Measurements from ENCODE around the gene DDX39B. TPM values are rescaled to one million over a fixed set of nuclear protein-coding genes. Genes with fewer than 3 reads are reported as not detected.

The DDX39B gene
- total RNA-seq, 1 donor from 2014 or later, result 134 TPM

GRCh38 chr6:31586008-31586407, 44.2 kb upstream of the DDX39B start, which contains the start of gene LST1:
Gene LST1 (plus strand): TSS chr6:31586277. CDS start chr6:31587300, 1,023 bp downstream.
- Histone ChIP-seq H3K9me3 (no peaks in the 10 kb centered on the region), H3K36me3 (no peaks in the 10 kb centered on the region), H3K27me3 (no peaks in the 10 kb centered on the region), H3K27ac (no peak within 1 kb of the TSS), H3K4me1 (peaks cover 0 to 12% of the 10 kb centered on the region in 2 donors), H3K4me3 (no peak within 1 kb of the TSS)
- DNase-seq (ENCODE audit: low spot score in 2 of 2), result no peak
- TF ChIP-seq, protein P1, sequence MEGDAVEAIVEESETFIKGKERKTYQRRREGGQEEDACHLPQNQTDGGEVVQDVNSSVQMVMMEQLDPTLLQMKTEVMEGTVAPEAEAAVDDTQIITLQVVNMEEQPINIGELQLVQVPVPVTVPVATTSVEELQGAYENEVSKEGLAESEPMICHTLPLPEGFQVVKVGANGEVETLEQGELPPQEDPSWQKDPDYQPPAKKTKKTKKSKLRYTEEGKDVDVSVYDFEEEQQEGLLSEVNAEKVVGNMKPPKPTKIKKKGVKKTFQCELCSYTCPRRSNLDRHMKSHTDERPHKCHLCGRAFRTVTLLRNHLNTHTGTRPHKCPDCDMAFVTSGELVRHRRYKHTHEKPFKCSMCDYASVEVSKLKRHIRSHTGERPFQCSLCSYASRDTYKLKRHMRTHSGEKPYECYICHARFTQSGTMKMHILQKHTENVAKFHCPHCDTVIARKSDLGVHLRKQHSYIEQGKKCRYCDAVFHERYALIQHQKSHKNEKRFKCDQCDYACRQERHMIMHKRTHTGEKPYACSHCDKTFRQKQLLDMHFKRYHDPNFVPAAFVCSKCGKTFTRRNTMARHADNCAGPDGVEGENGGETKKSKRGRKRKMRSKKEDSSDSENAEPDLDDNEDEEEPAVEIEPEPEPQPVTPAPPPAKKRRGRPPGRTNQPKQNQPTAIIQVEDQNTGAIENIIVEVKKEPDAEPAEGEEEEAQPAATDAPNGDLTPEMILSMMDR (IDR thresholded peaks at IDR 0.05), result no peak
- intact Hi-C loops (cut with DNase I), result no loop called here

GRCh38 chr6:31585491-31585890, 43.7 kb upstream of the DDX39B start:
- no peak overlapping the region for H3K27ac ChIP-seq
- no peaks in the 10 kb centered on the region for H3K36me3 ChIP-seq
- H3K4me3 ChIP-seq, result no peak overlapping the region
- peaks cover 0 to 12% of the 10 kb centered on the region in 2 donors for H3K4me1 ChIP-seq
- intact Hi-C loops (cut with DNase I), result no loop called here
- TF ChIP-seq, protein P1 (IDR thresholded peaks at IDR 0.05), result no peak
- H3K27me3 ChIP-seq, result no peaks in the 10 kb centered on the region
- DNase-seq (ENCODE audit: low spot score in 2 of 2), result no peak
- H3K9me3 ChIP-seq, result no peaks in the 10 kb centered on the region

- intact Hi-C loops (cut with DNase I), result no loop called here
- Histone ChIP-seq H3K36me3 (no peaks in the 10 kb centered on the region), H3K27me3 (no peaks in the 10 kb centered on the region), H3K4me3 (peak within 1 kb of the TSS; percentile 69 to 86), H3K9me3 (no peaks in the 10 kb centered on the region), H3K27ac (peak within 1 kb of the TSS; percentile 58 to 75), H3K4me1 (peaks cover 0 to 12% of the 10 kb centered on the region in 2 donors)
- TF ChIP-seq, protein P1 (IDR thresholded peaks at IDR 0.05), result no peak
- DNase-seq (ENCODE audit: low spot score in 2 of 2), result no peak
Measured at GRCh38 chr6:31582230-31582643, 40.4 kb upstream of the DDX39B start, which contains the start of gene LTB. Gene LTB (minus strand): TSS chr6:31582424. CDS start chr6:31582417, 7 bp downstream.

DNA sequence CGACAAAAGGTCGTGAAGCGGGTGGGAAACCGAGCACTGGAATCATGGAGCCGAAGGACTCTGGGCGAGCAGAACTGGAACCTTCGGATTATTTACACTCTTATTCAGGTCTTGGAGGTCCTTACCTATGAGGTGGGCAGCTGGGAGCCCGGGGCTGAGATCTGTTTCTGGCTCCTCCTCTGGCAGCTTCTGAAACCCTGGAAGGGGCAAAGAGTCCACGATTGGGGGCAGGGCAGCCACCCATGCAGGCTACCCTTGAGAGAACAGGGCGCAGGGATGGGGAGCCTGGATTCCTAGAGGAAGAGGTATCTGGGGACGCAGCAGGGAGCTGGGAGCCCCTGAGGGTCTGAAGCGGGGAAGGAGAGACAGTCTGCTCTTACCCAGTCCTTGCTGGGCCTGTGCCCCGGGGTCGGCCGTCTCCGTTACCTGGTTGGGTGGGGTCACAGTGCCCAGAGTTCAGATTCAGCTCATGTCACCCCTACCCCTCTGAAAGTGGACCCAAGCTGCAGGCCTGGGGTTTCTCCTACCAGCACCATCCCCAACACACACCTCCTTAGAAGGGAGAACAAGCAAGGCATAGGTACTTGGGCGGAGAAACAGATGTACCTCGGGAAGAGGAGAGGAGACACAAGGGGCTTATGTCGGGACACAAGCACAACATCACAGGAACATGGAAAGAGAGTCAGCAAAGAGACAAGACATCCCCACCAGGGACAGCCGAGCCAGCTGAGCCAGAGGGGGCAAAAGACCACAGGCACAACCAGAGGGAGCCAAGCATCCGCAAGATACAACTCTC, 39.8 kb upstream of the DDX39B start:
- no peaks in the 10 kb centered on the region for H3K36me3 ChIP-seq
- no peaks in the 10 kb centered on the region for H3K9me3 ChIP-seq
- peak overlapping the region; percentile 58 to 75 for H3K27ac ChIP-seq
- TF ChIP-seq, protein P1 (IDR thresholded peaks at IDR 0.05), result no peak
- peaks cover 0 to 12% of the 10 kb centered on the region in 2 donors for H3K4me1 ChIP-seq
- DNase-seq (ENCODE audit: low spot score in 2 of 2), result no peak
- H3K4me3 ChIP-seq, result peak overlapping the region; percentile 69 to 86
- intact Hi-C loops (cut with DNase I), result loop anchor here (1.0 to 2.0 kb wide), 2 partner anchors 35 to 39 kb away; partner anchors contain the start of genes ATP6V1G2 and PRRC2A
- H3K27me3 ChIP-seq, result no peaks in the 10 kb centered on the region

DNA sequence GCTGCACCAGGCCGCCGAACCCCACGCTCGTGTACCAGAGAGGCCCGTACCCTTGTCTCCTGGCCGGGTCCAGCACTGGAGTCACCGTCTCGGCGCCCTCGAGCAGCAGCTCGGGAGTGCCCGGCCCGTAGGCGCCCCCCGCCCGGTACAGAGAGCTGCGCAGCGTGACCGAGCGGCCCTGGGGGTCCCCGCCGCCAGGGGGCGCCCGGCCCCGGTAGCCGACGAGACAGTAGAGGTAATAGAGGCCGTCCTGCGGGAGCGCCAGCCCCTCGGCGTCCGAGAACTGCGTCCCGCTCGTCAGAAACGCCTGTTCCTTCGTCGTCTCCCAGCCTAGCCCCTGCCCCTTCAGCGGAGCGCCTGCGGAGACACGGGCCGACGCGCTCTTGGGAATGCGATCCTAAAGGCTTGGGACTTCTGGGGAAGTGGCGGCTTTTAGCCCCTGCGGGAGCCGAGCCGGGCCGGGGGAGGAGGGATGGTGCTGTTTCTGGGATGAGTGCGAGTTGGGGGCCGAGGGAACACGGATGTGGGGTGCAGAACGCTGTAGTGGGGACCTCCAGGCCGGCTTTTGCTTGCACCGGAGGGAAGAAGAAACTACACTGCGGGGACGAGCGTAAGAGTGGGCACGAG, 39.1 kb upstream of the DDX39B start:
- TF ChIP-seq, protein P1 (IDR thresholded peaks at IDR 0.05), result peak; percentile 96 to 99 (median 96)

More for the DNA sequence above, 39.1 kb upstream of the DDX39B start:
- H3K4me3 ChIP-seq, result peak overlapping the region; percentile 69 to 86
- H3K27ac ChIP-seq, result peak overlapping the region; percentile 58 to 75
- no peaks in the 10 kb centered on the region for H3K27me3 ChIP-seq
- H3K4me1 ChIP-seq, result peaks cover 0 to 12% of the 10 kb centered on the region in 2 donors
- H3K9me3 ChIP-seq, result no peaks in the 10 kb centered on the region
- intact Hi-C loops (cut with DNase I), result loop anchor here (1.0 to 2.0 kb wide), 3 partner anchors 17 to 40 kb away; partner anchors contain the start of genes ATP6V1G2 and PRRC2A
- DNase-seq (ENCODE audit: low spot score in 2 of 2), result peak in 1 of 2 donors; percentile 93
- H3K36me3 ChIP-seq, result no peaks in the 10 kb centered on the region
